Hypothalamus (tissue), 51 donors: ENCODE data around the gene SHCBP1L.
A peak's percentile ranks its signal among the peaks of the same experiment; 100 is the strongest.
"Not testable (repeated sequence)": the region's sequence is repeated elsewhere in the genome, so short reads cannot be mapped to it uniquely, and the experiment has no call there.

Experiments
- DNase-seq, 51 donors: peaks; one replicate each; lab custom pipeline; 2025; lab: John Stamatoyannopoulos, UW

SHCBP1L gene

GRCh38 chr1:182965861-182966260 is 12.9 kb upstream of the SHCBP1L start:
- DNase-seq: no peak

- no peak for DNase-seq
These were observed 12.1 kb upstream of the SHCBP1L start for GRCh38 chr1:182965096-182965495.

GRCh38 chr1:182962554-182963115 is 9.7 kb upstream of the SHCBP1L start:
- DNase-seq: peak in 33 of 51 donors; percentile 1 to 70 (median 23)

GRCh38 chr1:182960046-182960445 is 7.1 kb upstream of the SHCBP1L start:
- DNase-seq: no peak

- DNase-seq: no peak
These were observed 5.0 kb upstream of the SHCBP1L start for GRCh38 chr1:182957902-182958395.

- DNase-seq: no peak
These were observed 3.9 kb upstream of the SHCBP1L start for GRCh38 chr1:182956708-182957365.

GRCh38 chr1:182955596-182956588 is 2.9 kb upstream of the SHCBP1L start:
- no peak for DNase-seq

GRCh38 chr1:182953826-182954225 is 860 bp upstream of the SHCBP1L start:
- no peak for DNase-seq

- not testable (repeated sequence) for DNase-seq
These were observed 9.6 kb downstream of the SHCBP1L start for GRCh38 chr1:182943336-182943735.

- not testable (repeated sequence) for DNase-seq
These were observed 10.8 kb downstream of the SHCBP1L start for GRCh38 chr1:182942145-182942544.

- no peak for DNase-seq
These were observed 13.6 kb downstream of the SHCBP1L start for GRCh38 chr1:182939413-182939812.

GRCh38 chr1:182935716-182936115 is 17.2 kb downstream of the SHCBP1L start:
- no peak for DNase-seq

GRCh38 chr1:182930985-182931384 is 22.0 kb downstream of the SHCBP1L start:
- no peak for DNase-seq

GRCh38 chr1:182927693-182928433 is 25.1 kb downstream of the SHCBP1L start:
- no peak for DNase-seq

- no peak for DNase-seq
These were observed 27.3 kb downstream of the SHCBP1L start for GRCh38 chr1:182925661-182926060.

GRCh38 chr1:182917378-182917777 is 35.6 kb downstream of the SHCBP1L start:
- no peak for DNase-seq

- DNase-seq: no peak
These were observed 39.6 kb downstream of the SHCBP1L start for GRCh38 chr1:182913401-182913800.

- DNase-seq: no peak
These were observed 42.8 kb downstream of the SHCBP1L start for GRCh38 chr1:182910143-182910542.

GRCh38 chr1:182909578-182909977 is 43.4 kb downstream of the SHCBP1L start:
- no peak for DNase-seq

- DNase-seq: no peak
These were observed 47.6 kb downstream of the SHCBP1L start for GRCh38 chr1:182905321-182905720.
